Fibroblast of lung (primary cell): Measurements from ENCODE around the gene SEC24B. TPM values are rescaled to one million over a fixed set of nuclear protein-coding genes. Genes with fewer than 3 reads are reported as not detected.

Source experiments
- DNase-seq, 2 donors: peaks; one replicate each; pipeline versions ENCODE4 v3.0.0 to v3.0.0-alpha.2; 2010; ENCODE audit warnings: low read depth in 2 of 2
- H2AFZ ChIP-seq: 2 replicates; pipeline ENCODE4 v1.5.1; 2012; ENCODE audit warnings: low read length, control low read depth, inconsistent platforms
- H3K27ac ChIP-seq: 2 replicates; pipeline ENCODE4 v1.5.1; 2011; ENCODE audit warnings: low read length, control low read depth; ENCODE audit not compliant: insufficient read depth
- H3K27me3 ChIP-seq: 2 replicates; pipeline ENCODE4 v1.5.1; 2011; ENCODE audit warnings: mild to moderate bottlenecking, low read length; ENCODE audit not compliant: control insufficient read depth, insufficient read depth
- H3K36me3 ChIP-seq: 2 replicates; pipeline ENCODE4 v1.5.1; 2011; ENCODE audit warnings: low read length; ENCODE audit not compliant: control insufficient read depth, insufficient read depth
- H3K4me1 ChIP-seq: 2 replicates; pipeline ENCODE4 v1.5.1; 2011; ENCODE audit warnings: low read length; ENCODE audit not compliant: control insufficient read depth, insufficient read depth; ENCODE audit errors: extremely low read depth
- H3K4me2 ChIP-seq: 2 replicates; pipeline ENCODE4 v1.5.1; 2011; ENCODE audit warnings: low read length, control low read depth; ENCODE audit not compliant: insufficient read depth; ENCODE audit errors: extremely low read depth
- H3K4me3 ChIP-seq, 4 experiments: fragments of 200-600 bp in 1 of 4; sonication (generic) in 1 of 4; replicated peaks in 1 of 4; 2 replicates each; pipeline ENCODE4 v1.5.1; 2011 to 2016; ENCODE audit warnings: low read length in 4 of 4, low read depth in 3 of 4, mild to moderate bottlenecking in 3 of 4, control low read depth in 2 of 4, inconsistent platforms in 1 of 4, mixed read lengths in 1 of 4; ENCODE audit not compliant: insufficient read depth in 1 of 4; ENCODE audit errors: control extremely low read depth in 1 of 4
- H3K79me2 ChIP-seq: 2 replicates; pipeline ENCODE4 v1.5.1; 2012; ENCODE audit warnings: mild to moderate bottlenecking, low read length, inconsistent platforms; ENCODE audit not compliant: control insufficient read depth, insufficient read depth
- H3K9ac ChIP-seq: 2 replicates; pipeline ENCODE4 v1.5.1; 2011; ENCODE audit warnings: mild to moderate bottlenecking, low read length, control low read depth; ENCODE audit not compliant: insufficient read depth
- H3K9me3 ChIP-seq: 2 replicates; pipeline ENCODE4 v1.5.1; 2012; ENCODE audit warnings: low read depth, low read length; ENCODE audit not compliant: control insufficient read depth, insufficient read depth
- H4K20me1 ChIP-seq: 2 replicates; pipeline ENCODE4 v1.5.1; 2011; ENCODE audit warnings: low read length; ENCODE audit not compliant: control insufficient read depth, insufficient read depth; ENCODE audit errors: extremely low read depth
- CTCF ChIP-seq, 2 donors: IDR thresholded peaks in 1 of 2; conservative IDR thresholded peaks in 1 of 2; 1 replicate in 1 of 2; 2 replicates in 1 of 2; pipeline ENCODE4 v1.5.1; 2011 to 2012; ENCODE audit warnings: low read length in 2 of 2, control low read depth in 1 of 2, inconsistent platforms in 1 of 2, low read depth in 1 of 2, mild to moderate bottlenecking in 1 of 2
- EZH2 ChIP-seq: IDR thresholded peaks from 2 replicates; pipeline ENCODE4 v1.5.1; 2012; ENCODE audit warnings: low read length, control low read depth, mild to moderate bottlenecking; ENCODE audit errors: missing control alignments
- polyA plus RNA-seq, 2 donors: library from polyadenylated mRNA; depleted of rRNA in 1 of 2; stranded (reverse) in 1 of 2; unstranded in 1 of 2; fragments of >200 nt; gene quantifications; 2 replicates each; pipeline ENCODE4 v1.2.1, GENCODE V29; 2011 to 2012; ENCODE audit warnings: missing spikeins in 1 of 2
- total RNA-seq: library from RNA; depleted of rRNA; stranded (reverse); fragments of >200 nt; gene quantifications from 2 replicates; pipeline ENCODE4 v1.2.1, GENCODE V29; 2014

Gene SEC24B
- total and polyA plus RNA-seq, 2 donors (not counting 1 experiment from before 2014, with no cell fraction given) = 16.3 to 47.9 TPM

- DNase-seq = no peak
- H3K27ac ChIP-seq = no peak overlapping the region
These were observed 44.1 kb upstream of the SEC24B start for GRCh38 chr4:109389369-109390114.

GRCh38 chr4:109390115-109390768 is 43.4 kb upstream of the SEC24B start:
- Histone ChIP-seq H3K36me3 (no peaks in the 10 kb centered on the region), H3K9ac (no peak overlapping the region), H3K9me3 (no peaks in the 10 kb centered on the region), H3K4me3 (no peak overlapping the region), H3K27ac (no peak overlapping the region), H4K20me1 (no peaks in the 10 kb centered on the region), H2AFZ (no peak overlapping the region), H3K4me2 (no peak overlapping the region), H3K4me1 (no peaks in the 10 kb centered on the region), H3K79me2 (no peaks in the 10 kb centered on the region), H3K27me3 (no peaks in the 10 kb centered on the region)
- no peak for DNase-seq
- TF ChIP-seq EZH2 (no peak), CTCF (conservative IDR thresholded peaks at IDR 0.05 in 1 of 2, IDR thresholded peaks at IDR 0.05 in 1 of 2; ENCODE audit: low read depth in 1 of 2, low read length in 2 of 2) (no peak)

More at GRCh38 chr4:109389369-109390114, 44.1 kb upstream of the SEC24B start:
- Histone ChIP-seq H2AFZ (no peak overlapping the region), H3K4me3 (no peak overlapping the region), H3K36me3 (no peaks in the 10 kb centered on the region), H3K79me2 (no peaks in the 10 kb centered on the region), H3K27me3 (no peaks in the 10 kb centered on the region), H3K9me3 (no peaks in the 10 kb centered on the region), H4K20me1 (no peaks in the 10 kb centered on the region), H3K4me1 (no peaks in the 10 kb centered on the region), H3K9ac (no peak overlapping the region), H3K4me2 (peak overlapping the region; percentile 44)
- no peak for TF ChIP-seq CTCF (conservative IDR thresholded peaks at IDR 0.05 in 1 of 2, IDR thresholded peaks at IDR 0.05 in 1 of 2; ENCODE audit: low read depth in 1 of 2, low read length in 2 of 2)
- TF ChIP-seq EZH2 = no peak

- Histone ChIP-seq H3K36me3 (no peaks in the 10 kb centered on the region), H2AFZ (no peak overlapping the region), H3K4me1 (no peaks in the 10 kb centered on the region), H3K27ac (no peak overlapping the region), H3K9me3 (no peaks in the 10 kb centered on the region), H3K27me3 (no peaks in the 10 kb centered on the region), H3K4me3 (no peak overlapping the region), H3K79me2 (no peaks in the 10 kb centered on the region), H4K20me1 (no peaks in the 10 kb centered on the region), H3K4me2 (no peak overlapping the region), H3K9ac (no peak overlapping the region)
- no peak for DNase-seq
- TF ChIP-seq CTCF (conservative IDR thresholded peaks at IDR 0.05 in 1 of 2, IDR thresholded peaks at IDR 0.05 in 1 of 2; ENCODE audit: low read depth in 1 of 2, low read length in 2 of 2) (no peak), EZH2 (no peak)
These were observed 37.9 kb upstream of the SEC24B start for GRCh38 chr4:109395694-109396093.
